ENCODE results near the gene R3HDM4.

R3HDM4 gene

DNA sequence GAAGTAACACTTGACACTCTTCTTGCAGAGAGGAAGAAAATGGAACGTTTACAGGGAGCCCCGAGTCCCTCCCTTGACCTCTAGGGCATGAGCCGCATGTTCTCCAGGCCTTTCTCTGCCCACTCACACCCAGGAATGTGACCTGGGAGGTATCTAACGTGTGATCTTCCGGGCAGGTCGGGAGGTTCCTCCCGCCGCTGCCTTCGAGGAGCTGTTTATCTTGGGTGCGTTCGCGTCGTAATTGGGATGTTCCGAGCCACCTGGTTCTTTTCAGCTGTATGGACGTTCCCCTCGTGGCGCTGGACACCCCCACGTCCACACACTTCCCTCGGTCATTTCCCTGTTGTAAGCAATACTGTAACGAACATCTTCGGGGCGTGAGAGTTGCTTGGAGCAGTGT, 26.4 kb upstream of the R3HDM4 start:
- TF ChIP-seq, protein P1, sequence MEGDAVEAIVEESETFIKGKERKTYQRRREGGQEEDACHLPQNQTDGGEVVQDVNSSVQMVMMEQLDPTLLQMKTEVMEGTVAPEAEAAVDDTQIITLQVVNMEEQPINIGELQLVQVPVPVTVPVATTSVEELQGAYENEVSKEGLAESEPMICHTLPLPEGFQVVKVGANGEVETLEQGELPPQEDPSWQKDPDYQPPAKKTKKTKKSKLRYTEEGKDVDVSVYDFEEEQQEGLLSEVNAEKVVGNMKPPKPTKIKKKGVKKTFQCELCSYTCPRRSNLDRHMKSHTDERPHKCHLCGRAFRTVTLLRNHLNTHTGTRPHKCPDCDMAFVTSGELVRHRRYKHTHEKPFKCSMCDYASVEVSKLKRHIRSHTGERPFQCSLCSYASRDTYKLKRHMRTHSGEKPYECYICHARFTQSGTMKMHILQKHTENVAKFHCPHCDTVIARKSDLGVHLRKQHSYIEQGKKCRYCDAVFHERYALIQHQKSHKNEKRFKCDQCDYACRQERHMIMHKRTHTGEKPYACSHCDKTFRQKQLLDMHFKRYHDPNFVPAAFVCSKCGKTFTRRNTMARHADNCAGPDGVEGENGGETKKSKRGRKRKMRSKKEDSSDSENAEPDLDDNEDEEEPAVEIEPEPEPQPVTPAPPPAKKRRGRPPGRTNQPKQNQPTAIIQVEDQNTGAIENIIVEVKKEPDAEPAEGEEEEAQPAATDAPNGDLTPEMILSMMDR (conservative IDR thresholded peaks at IDR 0.05; ENCODE audit: low read length), result no peak
- H3K4me3 ChIP-seq (ENCODE audit: low read length), result no peak overlapping the region

DNA sequence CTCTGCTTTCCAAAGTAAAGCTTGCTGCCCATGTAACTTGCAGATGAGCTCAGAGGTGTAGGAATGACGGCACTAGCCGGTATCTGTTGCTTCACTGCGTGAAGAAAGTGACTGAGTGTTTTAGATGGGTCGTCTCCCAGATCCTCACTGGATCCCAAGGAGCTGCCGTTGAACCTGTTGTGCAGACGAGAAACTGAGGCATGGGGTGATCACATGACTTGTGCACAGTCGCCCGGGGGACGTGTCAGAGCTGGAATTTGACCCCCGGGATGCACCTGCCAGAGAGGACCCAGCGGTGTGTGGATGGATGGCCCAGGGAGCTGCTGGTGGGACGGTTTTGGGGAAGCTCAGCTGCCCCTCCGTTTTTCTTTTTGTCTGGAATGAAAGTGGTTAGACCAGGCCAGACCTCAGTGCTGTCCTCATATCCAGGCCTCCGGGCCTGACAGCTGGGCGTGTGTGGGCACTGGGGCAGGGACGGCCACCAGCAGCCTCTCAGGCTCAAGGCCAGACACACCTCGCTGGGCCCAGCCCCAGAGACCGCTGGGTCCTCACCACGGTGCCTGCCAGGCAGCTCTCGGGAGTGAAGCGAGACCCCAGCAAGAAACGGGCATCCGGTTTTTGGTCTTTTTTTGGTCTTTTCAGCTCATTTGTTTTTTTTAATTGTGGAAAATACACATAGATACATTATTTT, 25.4 kb upstream of the R3HDM4 start:
- TF ChIP-seq, protein P1 (conservative IDR thresholded peaks at IDR 0.05; ENCODE audit: low read length), result no peak
- H3K4me3 ChIP-seq (ENCODE audit: low read length), result no peak overlapping the region
- no peak for DNase-seq (ENCODE audit: low read depth)

More for the DNA sequence above, 26.4 kb upstream of the R3HDM4 start:
- DNase-seq (ENCODE audit: low read depth), result no peak

DNA sequence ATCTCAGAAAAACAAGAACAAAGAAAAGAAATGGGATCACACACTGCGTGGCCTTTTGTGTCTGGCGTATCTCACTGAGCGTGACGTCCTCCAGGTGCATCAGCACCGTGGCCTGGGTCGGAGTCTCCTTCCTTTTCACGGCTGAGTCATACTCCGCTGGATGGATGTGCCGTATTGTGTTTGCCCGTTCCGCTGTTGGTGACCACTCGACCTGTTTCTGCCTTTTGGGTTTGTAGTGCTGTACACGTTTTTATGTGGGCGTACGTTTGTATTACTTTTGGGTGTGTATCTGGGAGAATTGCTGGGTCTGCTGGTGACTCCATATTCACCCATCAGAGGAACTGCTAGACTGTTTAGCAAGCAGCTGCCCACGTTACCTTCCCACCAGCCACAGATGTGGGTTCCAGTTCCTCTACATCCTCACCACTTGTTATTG, 24.3 kb upstream of the R3HDM4 start:
- no peak overlapping the region for H3K4me3 ChIP-seq (ENCODE audit: low read length)
- TF ChIP-seq, protein P1 (conservative IDR thresholded peaks at IDR 0.05; ENCODE audit: low read length), result no peak
- DNase-seq (ENCODE audit: low read depth), result no peak

DNA sequence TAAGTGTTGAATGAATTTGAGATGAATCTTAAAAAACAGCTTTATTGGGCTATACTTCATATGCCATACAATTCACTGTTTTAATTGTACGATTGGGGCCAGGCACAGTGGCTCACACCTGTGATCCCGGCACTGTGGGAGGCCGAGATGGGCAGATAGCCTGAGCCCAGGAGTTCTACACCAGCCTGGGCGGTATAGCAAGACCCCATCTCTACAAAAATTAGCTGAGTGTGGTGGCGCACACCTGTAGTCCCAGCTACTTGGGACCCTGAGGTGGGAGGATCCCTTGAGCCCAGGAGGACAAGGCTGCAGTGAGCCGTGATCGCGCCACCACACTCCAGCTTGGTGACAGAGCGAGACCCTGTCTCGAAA, 23.1 kb upstream of the R3HDM4 start:
- TF ChIP-seq, protein P1 (conservative IDR thresholded peaks at IDR 0.05; ENCODE audit: low read length), result no peak
- no peak for DNase-seq (ENCODE audit: low read depth)
- H3K4me3 ChIP-seq (ENCODE audit: low read length), result no peak overlapping the region

DNA sequence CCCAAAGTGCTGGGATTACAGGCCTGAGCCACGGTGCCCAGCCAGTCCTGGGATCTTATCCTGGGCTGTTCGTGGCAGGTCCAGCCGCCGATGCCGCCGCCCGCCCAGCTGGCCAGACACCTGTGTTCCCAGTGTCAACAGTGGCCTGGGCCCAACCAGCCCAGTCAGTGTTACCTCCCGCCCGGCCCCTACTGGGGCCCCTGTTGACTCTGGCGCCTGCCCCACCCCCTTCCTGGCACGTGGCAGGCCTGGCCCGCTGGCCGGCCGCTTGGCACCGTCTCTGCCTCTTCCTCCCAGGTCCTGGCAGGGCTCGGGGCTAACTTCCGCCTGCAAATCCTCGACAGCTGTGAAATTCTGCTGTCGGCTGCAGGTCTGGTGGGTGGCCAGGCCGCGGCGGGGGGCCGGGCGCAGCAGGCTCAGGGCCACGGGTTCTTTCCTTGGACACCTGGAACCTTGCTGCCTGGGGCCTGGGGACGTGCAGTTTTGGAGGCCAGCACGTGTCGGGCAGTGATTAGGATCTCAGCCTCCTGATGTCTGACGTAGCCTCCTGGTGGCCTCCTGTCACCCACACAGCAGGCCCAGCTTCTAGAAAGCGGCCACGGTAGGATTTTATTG, 22.0 kb upstream of the R3HDM4 start:
- H3K4me3 ChIP-seq (ENCODE audit: low read length), result no peak overlapping the region
- DNase-seq (ENCODE audit: low read depth), result peak; percentile 76
- TF ChIP-seq, protein P1 (conservative IDR thresholded peaks at IDR 0.05; ENCODE audit: low read length), result 0 out of 2 replicates have a peak, but pooled peaks have one; percentile 5

DNA sequence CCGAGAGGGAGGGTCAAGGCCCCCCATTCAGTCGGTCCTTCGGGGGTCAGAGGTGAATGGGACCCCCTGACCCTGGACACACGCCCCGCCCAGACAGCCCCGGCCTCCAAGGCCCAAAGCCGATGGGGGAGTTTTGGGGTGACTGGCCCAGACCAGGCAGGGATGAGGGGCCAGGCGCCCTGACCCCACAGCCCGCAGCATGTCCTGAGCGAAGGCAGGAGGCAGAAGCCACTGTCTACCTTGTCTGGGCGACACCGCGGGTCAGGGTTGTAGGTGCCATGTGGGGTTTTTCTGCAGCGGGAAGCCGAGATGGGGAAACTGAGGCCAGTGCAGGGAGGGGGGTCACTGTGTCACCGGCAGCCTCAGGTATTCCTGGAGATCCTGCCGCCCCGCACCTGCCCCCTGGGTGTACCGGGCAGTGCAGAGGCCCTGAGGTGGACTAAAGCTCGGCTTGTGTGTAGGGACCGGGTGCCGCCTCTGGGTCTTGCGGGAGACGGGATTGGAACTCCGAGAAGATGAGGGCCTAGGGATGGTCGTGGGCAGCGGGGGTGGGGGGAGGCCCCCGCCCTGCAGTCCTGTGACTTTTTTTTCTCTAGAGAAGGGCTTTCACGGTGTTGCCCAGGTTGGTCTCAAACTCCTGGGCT, 21.3 kb upstream of the R3HDM4 start:
- TF ChIP-seq, protein P1 (conservative IDR thresholded peaks at IDR 0.05; ENCODE audit: low read length), result no peak
- no peak overlapping the region for H3K4me3 ChIP-seq (ENCODE audit: low read length)
- no peak for DNase-seq (ENCODE audit: low read depth)

DNA sequence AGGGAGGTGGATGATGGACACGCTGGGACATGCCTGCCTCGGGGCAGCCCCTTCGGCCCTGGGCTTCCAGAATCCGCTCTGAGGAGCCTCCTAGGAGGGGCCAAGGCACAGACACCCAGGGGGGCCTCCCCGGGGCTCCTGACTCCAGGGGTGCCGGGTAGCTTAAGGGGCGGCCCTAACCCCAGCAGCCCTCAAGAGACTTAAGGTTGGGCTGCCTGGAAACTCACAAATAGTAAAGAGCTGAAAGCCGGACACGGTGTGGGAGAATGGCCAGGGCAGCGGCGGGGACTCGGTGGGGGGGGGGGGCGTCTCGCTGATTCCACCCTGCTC, 20.5 kb upstream of the R3HDM4 start:
- TF ChIP-seq, protein P1 (conservative IDR thresholded peaks at IDR 0.05; ENCODE audit: low read length), result no peak
- H3K4me3 ChIP-seq (ENCODE audit: low read length), result peak overlapping the region; percentile 31; the same call in 1 of the 2 replicates
- DNase-seq (ENCODE audit: low read depth), result no peak
